Fibroblast of peridontal ligament (primary cell): ENCODE results near the gene LEF1.

Experiments
- DNase-seq: peaks from one replicate; pipeline ENCODE4 v3.0.0-alpha.2; 2010; ENCODE audit errors: extremely low read depth

Gene LEF1

GRCh38 chr4:108113229-108113628 is 55.5 kb downstream of the LEF1 start:
- DNase-seq, result no peak

- DNase-seq, result no peak
Measured at GRCh38 chr4:108111781-108112180, 57.0 kb downstream of the LEF1 start.

- DNase-seq, result no peak
Measured at GRCh38 chr4:108110450-108110849, 58.3 kb downstream of the LEF1 start.

- no peak for DNase-seq
Measured at GRCh38 chr4:108109997-108110416, 58.7 kb downstream of the LEF1 start.

- no peak for DNase-seq
Measured at GRCh38 chr4:108109111-108109510, 59.6 kb downstream of the LEF1 start.

- DNase-seq, result no peak
Measured at GRCh38 chr4:108107729-108108382, 60.9 kb downstream of the LEF1 start.

- no peak for DNase-seq
Measured at GRCh38 chr4:108107101-108107500, 61.6 kb downstream of the LEF1 start.

- DNase-seq, result no peak
Measured at GRCh38 chr4:108106186-108106585, 62.5 kb downstream of the LEF1 start.

- DNase-seq, result no peak
Measured at GRCh38 chr4:108103099-108103862, 65.5 kb downstream of the LEF1 start.

GRCh38 chr4:108100827-108101226 is 67.9 kb downstream of the LEF1 start:
- no peak for DNase-seq

- no peak for DNase-seq
Measured at GRCh38 chr4:108099838-108100237, 68.9 kb downstream of the LEF1 start.

GRCh38 chr4:108097990-108098553 is 70.7 kb downstream of the LEF1 start:
- DNase-seq, result no peak

- no peak for DNase-seq
Measured at GRCh38 chr4:108094923-108095482, 73.7 kb downstream of the LEF1 start.

- no peak for DNase-seq
Measured at GRCh38 chr4:108094131-108094530, 74.6 kb downstream of the LEF1 start.

- peak; percentile 16 for DNase-seq
Measured at GRCh38 chr4:108092288-108092687, 76.4 kb downstream of the LEF1 start.

GRCh38 chr4:108087293-108087967 is 81.3 kb downstream of the LEF1 start:
- no peak for DNase-seq

GRCh38 chr4:108081256-108081655 is 87.5 kb downstream of the LEF1 start:
- no peak for DNase-seq

GRCh38 chr4:108080747-108081146 is 88.0 kb downstream of the LEF1 start:
- no peak for DNase-seq

- peak; percentile 24 for DNase-seq
Measured at GRCh38 chr4:108078024-108078733, 90.6 kb downstream of the LEF1 start.

- no peak for DNase-seq
Measured at GRCh38 chr4:108072300-108072699, 96.4 kb downstream of the LEF1 start.

- no peak for DNase-seq
Measured at GRCh38 chr4:108070775-108071174, 98.0 kb downstream of the LEF1 start.

- peak; percentile 78 for DNase-seq
Measured at GRCh38 chr4:108068442-108068841, 100.3 kb downstream of the LEF1 start.
